OCI-LY3 (cell line): ENCODE data around the gene CHID1.

Experiments used
- H2AFZ ChIP-seq: fragments of 200-600, 300-600 bp; shearing (Covaris generic); 2 replicates; pipeline ENCODE4 v1.6.0; 2014; ENCODE audit warnings: antibody characterized with exemption, low read depth, low read length
- H3K27ac ChIP-seq: fragments of 200-600, 300-600 bp; sonication (generic); 2 replicates; pipeline ENCODE4 v1.5.1; 2014; ENCODE audit warnings: mild to moderate bottlenecking, low read length, moderate library complexity, mixed read lengths
- H3K27me3 ChIP-seq: fragments of 200-600, 300-600 bp; sonication (generic); 2 replicates; pipeline ENCODE4 v1.6.1; 2014; ENCODE audit warnings: low read depth, low read length, mixed read lengths
- H3K36me3 ChIP-seq: fragments of 200-600, 300-600 bp; sonication (generic); replicated peaks from 2 replicates; pipeline ENCODE3; 2014; ENCODE audit warnings: low read depth, low read length, mixed read lengths
- H3K4me1 ChIP-seq: fragments of 300-600, 200-600 bp; sonication (generic); 2 replicates; pipeline ENCODE4 v1.6.1; 2014; ENCODE audit warnings: low read length, mixed read lengths
- H3K4me2 ChIP-seq: fragments of 200-600, 300-600 bp; sonication (generic); 2 replicates; pipeline ENCODE4 v1.6.1; 2014; ENCODE audit warnings: low read length, mixed read lengths
- H3K4me3 ChIP-seq: fragments of 300-600, 200-600 bp; sonication (generic); 2 replicates; pipeline ENCODE4 v1.5.1; 2014; ENCODE audit warnings: antibody characterized with exemption, mild to moderate bottlenecking, low read length, moderate library complexity
- H3K79me2 ChIP-seq: fragments of 300-600, 200-600 bp; shearing (Covaris generic); 2 replicates; pipeline ENCODE4 v1.6.1; 2014; ENCODE audit warnings: mild to moderate bottlenecking, low read length, mixed read lengths
- H3K9ac ChIP-seq: fragments of 300-600, 200-600 bp; shearing (Covaris generic); 2 replicates; pipeline ENCODE4 v1.6.0; 2014; ENCODE audit warnings: mild to moderate bottlenecking, low read length, moderate library complexity
- H3K9me3 ChIP-seq: fragments of 200-600, 300-600 bp; shearing (Covaris generic); 2 replicates; pipeline ENCODE4 v1.6.1; 2014; ENCODE audit warnings: low read length, mixed read lengths; ENCODE audit not compliant: insufficient read depth
- H4K20me1 ChIP-seq: fragments of 200-600, 300-600 bp; sonication (generic); 2 replicates; pipeline ENCODE4 v1.6.1; 2016; ENCODE audit warnings: low read length, mixed read lengths; ENCODE audit not compliant: insufficient read depth
- CTCF ChIP-seq: fragments of 200-600, 300-600 bp; sonication (generic); IDR thresholded peaks from 2 replicates; pipeline ENCODE4 v1.5.1; 2014; ENCODE audit warnings: antibody characterized with exemption, low read length, low read depth
- EZH2phosphoT487 ChIP-seq: fragments of 200-600 bp; shearing (Covaris generic); IDR thresholded peaks from 2 replicates; pipeline ENCODE4 v1.6.1; 2018; ENCODE audit warnings: antibody characterized with exemption, mixed run types, low read depth

Gene CHID1

DNA sequence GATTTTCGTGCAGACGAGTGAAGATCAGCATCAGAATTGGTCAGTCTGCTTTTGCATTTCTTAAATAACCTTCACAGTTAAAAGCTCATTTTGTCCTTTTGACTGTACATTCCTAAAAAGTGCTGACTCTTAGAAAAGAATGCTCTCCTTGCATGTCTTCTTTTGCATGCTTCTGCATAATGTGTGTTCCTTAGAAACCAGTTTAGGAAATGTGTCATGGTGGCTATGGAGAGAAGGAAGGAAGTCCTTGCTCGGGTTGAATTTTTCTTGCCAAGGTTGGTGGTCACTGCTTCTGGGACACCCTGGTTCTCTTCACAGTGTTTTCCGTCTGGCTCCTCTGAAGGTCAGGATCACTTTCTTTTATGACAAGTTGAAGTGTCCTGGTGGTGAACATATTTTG, 21.8 kb upstream of the CHID1 start:
- no peak overlapping the region for H2AFZ ChIP-seq
- no peak overlapping the region for H3K4me2 ChIP-seq
- no peak overlapping the region for H3K4me3 ChIP-seq
- no peak overlapping the region for H3K27ac ChIP-seq
- H3K79me2 ChIP-seq: peaks cover 78% of the 10 kb centered on the region
- H3K9me3 ChIP-seq: no peaks in the 10 kb centered on the region
- no peaks in the 10 kb centered on the region for H3K4me1 ChIP-seq
- TF ChIP-seq EZH2phosphoT487: no peak
- TF ChIP-seq CTCF: no peak
- H3K9ac ChIP-seq: no peak overlapping the region
- H3K27me3 ChIP-seq: no peaks in the 10 kb centered on the region
- H3K36me3 ChIP-seq: peaks cover 5% of the 10 kb centered on the region
- peaks cover 14% of the 10 kb centered on the region; the same call in 1 of the 2 replicates for H4K20me1 ChIP-seq

- H4K20me1 ChIP-seq: 0 out of 2 replicates have a peak, but pooled peaks cover 14% of the 10 kb centered on the region
- TF ChIP-seq CTCF (no peak), EZH2phosphoT487 (no peak)
- H3K27me3 ChIP-seq: no peaks in the 10 kb centered on the region
- H3K9ac ChIP-seq: no peak overlapping the region
- H3K36me3 ChIP-seq: peaks cover 5% of the 10 kb centered on the region
- no peak overlapping the region for H3K4me2 ChIP-seq
- H3K27ac ChIP-seq: no peak overlapping the region
- H2AFZ ChIP-seq: no peak overlapping the region
- H3K4me3 ChIP-seq: no peak overlapping the region
- peaks cover 5% of the 10 kb centered on the region for H3K4me1 ChIP-seq
- H3K79me2 ChIP-seq: peaks cover 79% of the 10 kb centered on the region
- H3K9me3 ChIP-seq: no peaks in the 10 kb centered on the region
Measured at GRCh38 chr11:931385-931784, 20.8 kb upstream of the CHID1 start.

DNA sequence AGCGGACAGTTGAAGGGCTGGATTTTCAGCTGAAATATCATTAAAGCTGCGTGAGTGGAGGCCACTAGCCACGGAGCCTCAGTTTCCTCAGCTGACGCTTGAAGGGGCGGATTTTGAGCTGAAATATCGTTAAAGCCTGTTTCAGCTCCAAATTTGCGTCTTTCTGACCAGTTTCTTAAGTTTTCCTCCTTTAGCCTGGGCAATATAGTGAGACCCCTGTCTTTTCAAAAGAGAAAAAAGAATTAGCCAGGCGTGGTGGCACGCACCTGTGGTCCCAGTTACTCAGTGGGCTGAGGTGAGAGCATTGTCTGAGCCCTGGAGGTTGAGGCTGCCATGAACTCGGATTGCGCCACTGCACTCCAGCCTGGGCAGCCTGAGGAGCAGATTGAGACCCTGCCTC, 18.8 kb upstream of the CHID1 start:
- no peak overlapping the region for H3K9ac ChIP-seq
- peaks cover 5% of the 10 kb centered on the region for H3K4me1 ChIP-seq
- H3K27me3 ChIP-seq: no peaks in the 10 kb centered on the region
- H3K36me3 ChIP-seq: peaks cover 5% of the 10 kb centered on the region
- H3K4me3 ChIP-seq: no peak overlapping the region
- 0 out of 2 replicates have a peak, but pooled peaks cover 14% of the 10 kb centered on the region for H4K20me1 ChIP-seq
- no peak overlapping the region for H3K27ac ChIP-seq
- no peak overlapping the region for H2AFZ ChIP-seq
- H3K79me2 ChIP-seq: peaks cover 71% of the 10 kb centered on the region
- TF ChIP-seq CTCF (no peak), EZH2phosphoT487 (no peak)
- no peak overlapping the region for H3K4me2 ChIP-seq
- H3K9me3 ChIP-seq: no peaks in the 10 kb centered on the region

DNA sequence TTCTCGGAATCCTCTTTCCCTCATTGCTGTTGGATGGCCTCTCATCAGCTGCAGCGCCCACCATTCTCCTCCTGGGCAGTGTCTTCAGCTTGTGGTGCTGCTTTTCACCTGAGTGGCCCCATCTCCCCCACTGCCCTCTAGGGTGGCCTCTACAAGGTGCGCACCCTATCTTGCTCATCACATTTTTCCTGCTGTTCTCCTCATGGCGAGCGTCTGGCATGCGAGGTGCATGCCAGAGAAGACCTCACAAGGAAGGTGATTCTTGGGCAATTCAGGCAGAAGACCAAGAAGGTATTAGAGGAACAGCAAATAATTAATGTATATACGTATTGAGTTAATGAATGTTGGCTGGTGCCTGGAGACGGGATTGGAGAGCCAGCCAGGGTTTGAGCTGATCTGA, 18.2 kb upstream of the CHID1 start:
- Histone ChIP-seq H3K27ac (no peak overlapping the region), H4K20me1 (0 out of 2 replicates have a peak, but pooled peaks cover 14% of the 10 kb centered on the region), H3K27me3 (no peaks in the 10 kb centered on the region), H2AFZ (no peak overlapping the region), H3K9ac (no peak overlapping the region), H3K36me3 (peaks cover 5% of the 10 kb centered on the region), H3K79me2 (peaks cover 66% of the 10 kb centered on the region), H3K4me2 (no peak overlapping the region), H3K4me3 (no peak overlapping the region), H3K4me1 (peaks cover 5% of the 10 kb centered on the region), H3K9me3 (no peaks in the 10 kb centered on the region)
- no peak for TF ChIP-seq CTCF
- no peak for TF ChIP-seq EZH2phosphoT487
